GM19438 (cell line): ENCODE results near the gene TAF11.
"Not testable (repeated sequence)": the region's sequence is repeated elsewhere in the genome, so short reads cannot be mapped to it uniquely, and the experiment has no call there.

Experiments
- ATAC-seq: cut with Tn5 transposase; IDR thresholded peaks from one replicate; pipeline ENCODE4 v1.9.1; 2021; ENCODE audit warnings: low read depth; ENCODE audit not compliant: unreplicated experiment

TAF11 gene

GRCh38 chr6:34887753-34888513 is at the start of gene TAF11:
TSS of gene TAF11 (minus strand) at chr6:34888042. CDS start at chr6:34887957, 85 bp downstream.
- ATAC-seq: peak; percentile 59

GRCh38 chr6:34934516-34934915 is 46.7 kb upstream of the TAF11 start:
- no peak for ATAC-seq

- ATAC-seq: not testable (repeated sequence)
Measured at GRCh38 chr6:34932202-34932601, 44.4 kb upstream of the TAF11 start.

- no peak for ATAC-seq
Measured at GRCh38 chr6:34930221-34930620, 42.4 kb upstream of the TAF11 start.

- ATAC-seq: no peak
Measured at GRCh38 chr6:34929241-34929978, 41.6 kb upstream of the TAF11 start.

- no peak for ATAC-seq
Measured at GRCh38 chr6:34928695-34929094, 40.9 kb upstream of the TAF11 start.

- ATAC-seq: no peak
Measured at GRCh38 chr6:34928220-34928619, 40.4 kb upstream of the TAF11 start.

- no peak for ATAC-seq
Measured at GRCh38 chr6:34926655-34927054, 38.8 kb upstream of the TAF11 start.

GRCh38 chr6:34924831-34925625 is 37.2 kb upstream of the TAF11 start:
- no peak for ATAC-seq

GRCh38 chr6:34922177-34922663 is 34.4 kb upstream of the TAF11 start:
- no peak for ATAC-seq

- ATAC-seq: no peak
Measured at GRCh38 chr6:34920097-34920496, 32.3 kb upstream of the TAF11 start.

- no peak for ATAC-seq
Measured at GRCh38 chr6:34919651-34920050, 31.8 kb upstream of the TAF11 start.

GRCh38 chr6:34917626-34918285 is 29.9 kb upstream of the TAF11 start:
- no peak for ATAC-seq

- no peak for ATAC-seq
Measured at GRCh38 chr6:34916348-34916967, 28.6 kb upstream of the TAF11 start.

- ATAC-seq: no peak
Measured at GRCh38 chr6:34914358-34914757, 26.5 kb upstream of the TAF11 start.

- peak; percentile 75 for ATAC-seq
Measured at GRCh38 chr6:34912715-34913464, 25.0 kb upstream of the TAF11 start.

- ATAC-seq: no peak
Measured at GRCh38 chr6:34911822-34912221, 24.0 kb upstream of the TAF11 start.

- no peak for ATAC-seq
Measured at GRCh38 chr6:34909320-34909883, 21.6 kb upstream of the TAF11 start.

- ATAC-seq: no peak
Measured at GRCh38 chr6:34908194-34908593, 20.4 kb upstream of the TAF11 start.
